ENCODE results near the gene VSIG10L2.

The VSIG10L2 gene

GRCh38 chr11:125922156-125922555, 23.7 kb upstream of the VSIG10L2 start:
- DNase-seq (ENCODE audit: low read depth) = no peak
- H3K4me3 ChIP-seq (ENCODE audit: low read depth, low read length) = no peak overlapping the region
- no peak for TF ChIP-seq CTCF (IDR thresholded peaks at IDR 0.05; ENCODE audit: low read depth, low read length)
- no peak for TF ChIP-seq POLR2A (IDR thresholded peaks at IDR 0.05; ENCODE audit: extremely low read depth, insufficient read length)
- no peak for TF ChIP-seq MYC (IDR thresholded peaks at IDR 0.05; ENCODE audit: low read depth, low read length)
- no peak for TF ChIP-seq MAX (IDR thresholded peaks at IDR 0.05; ENCODE audit: low read depth, low read length)

- DNase-seq (ENCODE audit: low read depth) = peak; percentile 82
- TF ChIP-seq CTCF (IDR thresholded peaks at IDR 0.05; ENCODE audit: low read depth, low read length) (peak; percentile 94), MYC (IDR thresholded peaks at IDR 0.05; ENCODE audit: low read depth, low read length) (no peak)
- no peak overlapping the region for H3K4me3 ChIP-seq (ENCODE audit: low read depth, low read length)
Measured at GRCh38 chr11:125923012-125923579, 22.7 kb upstream of the VSIG10L2 start.

- DNase-seq (ENCODE audit: low read depth) = no peak
- TF ChIP-seq POLR2A (IDR thresholded peaks at IDR 0.05; ENCODE audit: extremely low read depth, insufficient read length) = no peak
- TF ChIP-seq MYC (IDR thresholded peaks at IDR 0.05; ENCODE audit: low read depth, low read length) = no peak
- no peak overlapping the region for H3K4me3 ChIP-seq (ENCODE audit: low read depth, low read length)
Measured at GRCh38 chr11:125923633-125924032, 22.2 kb upstream of the VSIG10L2 start.

GRCh38 chr11:125924384-125925007, 21.3 kb upstream of the VSIG10L2 start:
- TF ChIP-seq CTCF (IDR thresholded peaks at IDR 0.05; ENCODE audit: low read depth, low read length) = no peak
- TF ChIP-seq MAX (IDR thresholded peaks at IDR 0.05; ENCODE audit: low read depth, low read length) = no peak
- TF ChIP-seq MYC (IDR thresholded peaks at IDR 0.05; ENCODE audit: low read depth, low read length) = no peak
- no peak for TF ChIP-seq POLR2A (IDR thresholded peaks at IDR 0.05; ENCODE audit: extremely low read depth, insufficient read length)
- H3K4me3 ChIP-seq (ENCODE audit: low read depth, low read length) = no peak overlapping the region
- no peak for DNase-seq (ENCODE audit: low read depth)

GRCh38 chr11:125925247-125925740, 20.6 kb upstream of the VSIG10L2 start:
- TF ChIP-seq MAX (IDR thresholded peaks at IDR 0.05; ENCODE audit: low read depth, low read length) (no peak), POLR2A (IDR thresholded peaks at IDR 0.05; ENCODE audit: extremely low read depth, insufficient read length) (no peak), CTCF (IDR thresholded peaks at IDR 0.05; ENCODE audit: low read depth, low read length) (no peak), MYC (IDR thresholded peaks at IDR 0.05; ENCODE audit: low read depth, low read length) (no peak)
- no peak overlapping the region for H3K4me3 ChIP-seq (ENCODE audit: low read depth, low read length)
- DNase-seq (ENCODE audit: low read depth) = no peak

- no peak for DNase-seq (ENCODE audit: low read depth)
- TF ChIP-seq MAX (IDR thresholded peaks at IDR 0.05; ENCODE audit: low read depth, low read length) = no peak
- no peak for TF ChIP-seq POLR2A (IDR thresholded peaks at IDR 0.05; ENCODE audit: extremely low read depth, insufficient read length)
- no peak for TF ChIP-seq MYC (IDR thresholded peaks at IDR 0.05; ENCODE audit: low read depth, low read length)
- TF ChIP-seq CTCF (IDR thresholded peaks at IDR 0.05; ENCODE audit: low read depth, low read length) = no peak
- H3K4me3 ChIP-seq (ENCODE audit: low read depth, low read length) = no peak overlapping the region
Measured at GRCh38 chr11:125925804-125926203, 20.0 kb upstream of the VSIG10L2 start.
